Fibroblast of upper back skin (primary cell): ENCODE measurements around the gene EFNA5.

Experiments
- DNase-seq: peaks from one replicate; pipeline ENCODE4 v3.0.0-alpha.2; 2013

EFNA5 gene

DNA sequence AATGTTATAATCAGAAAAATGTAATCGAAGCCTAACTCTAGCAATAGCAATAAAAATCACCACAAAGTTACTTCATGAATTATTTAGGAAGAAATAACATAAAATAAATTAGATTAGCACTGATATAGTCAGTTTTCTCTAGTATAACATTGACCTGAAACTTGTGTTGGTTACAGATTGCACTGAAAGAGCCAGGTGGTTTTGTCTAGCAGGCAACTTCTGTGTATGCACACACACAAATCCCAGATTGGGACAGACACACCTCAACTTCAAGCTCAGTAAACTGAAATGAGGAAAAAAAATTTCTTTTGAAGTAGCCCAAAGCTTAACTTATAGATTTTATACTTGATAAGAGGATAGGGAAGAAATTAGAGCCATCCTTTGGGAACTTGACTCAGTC is 129.3 kb downstream of the EFNA5 start:
- DNase-seq = no peak

DNA sequence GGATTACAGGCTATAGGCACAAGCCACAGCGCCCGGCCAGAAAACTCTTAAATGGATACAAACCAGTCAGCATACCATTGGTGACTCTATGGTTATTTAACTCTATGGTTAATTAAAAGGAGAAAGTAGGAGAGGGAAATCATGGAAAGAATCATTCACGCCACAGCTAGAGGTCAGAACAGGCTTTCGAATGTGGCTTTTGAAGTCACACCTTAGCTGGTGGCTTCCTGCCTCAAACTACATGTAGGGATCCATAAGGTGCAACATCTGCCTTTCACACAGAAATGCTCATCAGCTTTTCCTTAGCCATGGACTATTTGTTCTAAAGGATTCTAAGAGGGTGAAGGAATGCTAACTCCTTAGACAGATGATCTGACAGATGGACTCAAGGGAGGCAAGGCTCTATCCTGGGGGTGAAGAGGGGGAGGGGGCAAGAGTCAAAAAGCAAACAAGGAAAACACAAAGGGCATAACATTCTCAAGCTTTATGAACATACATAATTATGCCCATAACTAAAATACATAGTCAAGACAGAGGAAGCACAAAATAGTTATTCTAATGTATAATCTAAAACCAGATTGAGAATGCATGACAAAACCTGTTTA is 130.9 kb downstream of the EFNA5 start:
- DNase-seq = no peak

DNA sequence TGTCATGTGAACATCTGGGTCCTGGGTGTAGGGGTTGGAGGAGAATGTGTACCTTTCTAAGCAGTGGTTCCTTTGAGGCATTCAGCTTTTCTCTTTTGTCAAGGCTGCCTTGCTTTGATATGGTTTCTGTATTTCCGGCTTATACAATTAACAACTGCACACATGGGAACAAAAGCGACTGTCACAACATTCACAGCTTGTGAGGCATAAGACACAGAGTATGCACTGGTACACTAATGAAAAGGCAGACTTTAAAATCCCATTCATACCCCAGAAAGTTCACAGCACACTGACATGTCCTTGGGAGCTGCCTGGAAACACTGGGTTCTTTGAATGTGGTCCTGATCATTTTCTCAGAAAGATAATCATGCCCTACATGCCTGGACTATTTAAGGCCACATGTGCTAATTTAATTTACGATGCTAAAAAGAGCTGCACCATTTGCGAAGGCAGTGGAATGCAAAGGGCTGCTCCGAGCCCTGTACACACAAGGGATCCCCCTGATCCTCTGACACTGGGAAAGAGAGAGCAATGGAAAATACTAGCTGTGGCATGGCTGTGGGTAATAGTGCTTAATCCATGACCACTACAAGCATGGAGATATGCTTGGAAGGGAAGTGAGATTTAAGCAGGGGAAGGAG is 131.8 kb downstream of the EFNA5 start:
- DNase-seq = no peak

DNA sequence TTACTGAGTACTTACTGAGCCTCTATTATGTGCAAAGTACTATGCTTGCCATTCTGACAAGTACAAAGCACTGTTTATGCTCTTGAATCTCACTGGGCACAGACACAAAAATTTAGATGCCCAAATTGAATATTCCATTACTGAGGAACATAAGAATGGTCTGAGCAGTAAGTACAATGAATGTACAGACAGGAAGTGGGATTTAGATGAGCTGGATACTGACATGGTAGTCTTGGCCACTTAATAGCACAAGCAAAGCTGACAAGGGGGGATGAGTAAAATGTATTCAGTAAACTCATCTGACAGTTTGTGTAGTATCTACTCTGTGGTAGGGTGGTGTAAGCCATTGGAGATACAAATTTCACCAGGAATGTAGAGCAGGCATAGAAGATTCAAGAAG is 132.4 kb downstream of the EFNA5 start:
- DNase-seq = peak; percentile 44

DNA sequence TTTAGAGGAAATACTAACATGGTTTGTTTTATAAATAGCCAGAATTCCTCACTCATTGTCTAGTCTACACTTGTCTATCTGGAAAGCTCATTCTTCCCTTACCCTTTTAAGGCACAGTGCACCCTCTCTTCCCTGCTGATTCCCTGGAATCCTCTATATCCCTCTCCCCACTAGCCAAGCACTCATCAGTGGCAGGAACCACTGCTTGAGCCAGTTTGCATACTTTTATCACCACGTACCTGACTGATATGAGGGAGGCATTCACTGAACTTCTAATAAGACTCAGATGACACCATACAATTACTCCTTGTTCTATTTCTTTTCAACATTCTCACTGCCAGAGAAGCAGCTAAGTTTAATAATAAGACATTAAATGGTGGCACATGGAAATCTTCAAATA is 134.9 kb downstream of the EFNA5 start:
- no peak for DNase-seq

DNA sequence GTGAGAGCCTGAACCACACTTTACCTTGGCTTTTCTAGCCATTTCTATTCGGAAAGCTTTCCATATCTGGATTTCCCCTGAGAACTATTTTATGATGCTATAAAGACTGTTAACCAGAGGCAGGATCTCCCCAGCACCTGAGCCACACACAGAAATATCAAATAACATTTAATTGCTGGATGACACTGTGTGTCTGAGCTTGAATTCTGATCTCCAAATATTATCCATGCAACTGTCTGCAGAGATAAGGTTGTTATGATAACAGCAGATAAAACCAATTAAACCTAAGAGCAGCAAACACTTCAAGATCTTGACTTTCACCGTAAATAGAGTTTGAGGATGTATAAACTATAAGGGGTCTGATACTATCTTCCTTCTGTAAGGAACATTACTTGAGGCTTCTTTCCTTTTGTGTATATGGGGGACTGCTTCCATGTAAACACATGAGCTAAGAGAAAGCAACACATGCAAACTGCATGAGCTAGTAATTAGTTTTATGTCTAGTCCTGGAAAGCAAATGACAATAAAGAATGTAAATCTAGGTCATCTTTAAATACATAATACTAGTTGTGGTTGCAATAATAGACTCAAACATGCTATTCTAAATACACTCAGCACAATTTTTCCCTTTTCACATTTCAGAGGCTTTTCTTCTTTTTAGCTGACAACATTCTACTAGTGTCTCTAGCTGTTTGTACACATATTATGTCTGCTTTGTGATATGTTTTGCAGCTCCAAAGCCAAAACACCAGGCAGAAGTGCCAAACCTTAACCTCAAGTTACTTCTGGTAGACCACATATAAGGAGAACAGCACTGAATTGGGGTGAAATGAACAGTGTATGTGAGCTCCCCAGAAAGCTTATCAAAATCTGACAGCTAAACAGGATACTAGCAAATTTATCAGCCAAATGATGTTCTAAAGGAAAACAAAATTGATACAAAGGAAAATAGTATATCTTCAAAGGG is 136.5 kb downstream of the EFNA5 start:
- DNase-seq = no peak

DNA sequence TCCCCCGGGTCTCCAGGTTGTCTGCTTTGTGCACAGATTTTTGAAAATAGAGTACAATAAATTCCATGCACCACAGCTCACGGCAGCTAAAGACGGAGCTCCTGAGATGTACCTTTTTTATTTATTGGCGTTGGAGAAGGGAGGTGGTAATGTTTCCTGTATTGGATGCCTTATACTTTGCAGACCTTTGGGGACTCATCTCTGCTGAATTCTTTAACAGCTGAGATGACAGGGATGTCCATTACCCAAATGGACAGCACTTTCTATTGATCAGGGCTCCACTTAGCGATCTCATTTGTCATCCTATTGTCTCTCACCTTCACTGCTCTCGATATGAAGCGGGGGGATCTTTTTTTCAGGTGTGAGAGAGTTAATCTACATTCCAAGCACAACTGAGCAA is 137.8 kb downstream of the EFNA5 start:
- DNase-seq = no peak

DNA sequence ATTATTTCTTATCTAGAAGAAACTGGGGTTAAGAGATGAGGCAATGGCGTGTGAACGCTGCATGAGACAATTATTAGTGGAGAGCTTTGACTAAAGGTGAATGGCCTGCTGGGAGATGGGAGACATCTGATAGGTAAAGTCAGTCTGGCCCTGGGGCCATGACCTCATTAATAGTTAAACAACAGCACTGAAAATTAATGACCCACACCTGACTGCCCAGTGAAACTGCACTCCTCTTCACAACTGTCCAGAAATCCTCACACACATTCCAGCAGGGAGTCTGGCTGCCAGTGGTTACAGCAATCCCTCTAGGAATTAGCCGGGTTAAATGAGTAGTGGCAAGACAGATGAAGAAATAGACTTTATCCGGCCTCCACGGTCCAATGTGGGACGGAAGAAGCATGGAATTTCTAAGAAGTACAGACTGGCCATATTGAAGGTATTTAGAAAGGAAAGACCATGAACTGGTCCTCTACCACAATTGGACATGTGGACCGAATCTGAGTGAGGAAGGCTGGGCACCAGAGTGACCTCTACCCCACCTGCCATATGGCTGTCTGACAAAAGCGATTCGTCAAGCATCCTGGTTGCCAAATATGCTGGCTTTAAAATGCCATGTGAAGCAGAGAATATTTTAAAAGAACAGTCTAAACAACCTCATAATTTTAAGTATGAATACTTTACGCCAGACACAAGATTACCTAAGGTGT is 138.4 kb downstream of the EFNA5 start:
- DNase-seq = no peak

DNA sequence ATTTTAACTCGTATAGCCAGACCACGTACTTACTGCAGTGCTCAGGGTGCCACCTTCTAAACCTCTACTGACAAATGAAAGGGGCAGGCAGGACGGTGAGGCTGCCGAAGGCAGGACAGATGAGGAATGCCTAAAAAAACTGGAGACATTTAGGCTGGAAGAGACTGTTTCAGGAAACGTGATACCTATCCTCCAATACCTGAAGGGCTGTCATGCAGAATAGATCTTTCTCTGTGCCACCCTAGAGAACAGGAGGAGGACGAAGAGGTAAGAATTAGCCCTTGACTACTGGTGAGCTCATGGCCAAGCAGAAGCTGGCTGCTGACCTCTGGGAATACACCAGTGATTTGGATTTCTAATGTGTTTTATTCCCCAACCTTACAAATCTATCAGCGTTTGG is 139.4 kb downstream of the EFNA5 start:
- no peak for DNase-seq

DNA sequence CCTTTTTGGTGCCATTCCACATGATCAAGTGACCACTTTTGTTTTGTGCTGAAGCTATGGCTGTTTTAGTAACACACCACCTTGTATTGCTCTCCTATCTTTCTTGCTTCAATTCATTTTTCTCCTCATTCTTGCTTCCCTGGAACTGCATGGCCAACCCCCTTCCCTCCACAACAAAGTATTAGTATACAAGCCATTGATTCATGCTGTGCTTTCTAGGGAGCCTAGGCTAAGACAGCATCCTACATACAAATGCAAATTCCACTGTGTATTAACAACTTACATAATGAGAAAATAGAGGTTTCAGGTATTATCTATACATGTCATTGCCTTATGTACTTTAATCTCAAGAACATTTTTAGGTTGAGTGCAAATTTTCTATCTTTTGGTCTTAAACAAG is 141.1 kb downstream of the EFNA5 start:
- no peak for DNase-seq

DNA sequence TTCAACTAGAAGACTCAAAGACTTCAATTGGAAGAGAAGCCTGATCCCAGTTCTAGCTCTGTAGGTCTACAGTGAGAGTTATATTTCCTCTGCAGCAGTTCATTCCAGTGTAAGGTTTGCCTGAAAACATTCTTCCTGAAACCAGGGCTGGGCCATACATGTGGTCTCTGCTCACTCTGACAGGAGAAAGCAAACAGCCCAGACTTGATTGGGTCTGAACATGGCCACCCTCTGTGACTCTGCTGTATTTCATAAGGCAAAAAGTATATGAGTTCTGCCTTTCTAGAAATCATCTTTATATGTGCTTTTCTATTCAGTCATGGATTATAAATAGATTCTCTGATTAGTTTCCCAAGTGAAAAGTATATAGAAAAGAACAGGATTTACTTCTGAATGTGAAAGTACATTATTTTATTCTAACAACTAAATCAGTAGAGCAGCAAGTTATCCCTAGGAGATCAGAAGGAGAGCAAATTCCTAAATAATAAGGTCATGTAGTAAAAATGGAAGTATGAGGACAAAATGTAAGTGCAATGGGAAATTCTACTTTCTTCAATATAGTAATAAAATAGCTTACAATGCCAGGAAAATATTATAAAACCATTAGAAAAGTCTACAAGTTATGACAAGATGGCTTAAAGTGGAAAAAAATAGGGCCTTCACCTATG is 144.3 kb downstream of the EFNA5 start:
- no peak for DNase-seq

DNA sequence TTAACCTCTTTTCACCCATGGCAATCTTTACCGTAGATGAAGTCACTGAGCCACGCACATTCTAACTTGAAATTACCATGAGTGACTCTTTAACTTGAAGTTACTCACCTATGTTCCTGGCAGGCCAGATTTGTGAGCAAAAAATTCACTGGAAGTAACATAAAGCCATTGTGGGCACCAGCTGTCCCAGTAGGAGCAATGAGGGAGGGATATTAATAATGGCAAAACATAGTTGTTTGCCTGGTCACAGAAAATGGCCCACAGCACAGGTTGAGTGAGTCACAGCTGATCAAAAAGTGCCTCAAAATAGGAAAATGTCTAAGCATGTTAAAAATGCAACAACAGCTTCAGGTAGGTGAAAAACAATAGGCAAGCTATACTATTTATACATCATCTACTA is 146.6 kb downstream of the EFNA5 start:
- no peak for DNase-seq

DNA sequence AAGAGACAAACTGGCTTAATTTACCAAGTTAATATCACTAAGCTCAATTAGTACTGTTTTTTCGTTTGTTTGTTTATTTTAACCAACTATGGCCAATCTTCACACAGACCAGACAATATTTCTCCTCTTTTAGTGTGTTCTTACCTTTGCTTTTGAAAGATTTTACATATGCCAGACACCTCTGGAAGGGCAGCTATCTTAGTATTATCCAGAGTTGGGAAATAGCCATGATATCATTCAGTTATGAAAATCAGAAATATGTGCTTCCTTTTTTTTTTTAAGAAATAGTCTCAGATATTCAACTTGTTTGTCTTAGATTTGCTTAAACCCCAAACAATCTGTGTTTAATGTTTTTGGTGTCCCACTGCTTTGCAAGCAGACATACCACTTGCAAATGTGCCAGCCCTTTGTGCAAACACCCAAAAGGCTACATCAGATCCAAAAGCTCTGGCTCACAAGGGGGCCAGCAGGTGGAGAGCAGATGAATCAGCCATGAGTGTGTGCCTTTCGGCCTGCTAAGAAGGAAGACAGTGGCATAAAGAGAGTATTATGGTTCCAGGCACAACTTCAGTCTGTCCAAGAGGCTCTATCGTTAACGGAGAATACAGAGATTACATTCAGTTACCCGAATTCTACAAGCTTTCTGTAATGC is 147.6 kb downstream of the EFNA5 start:
- DNase-seq = no peak

DNA sequence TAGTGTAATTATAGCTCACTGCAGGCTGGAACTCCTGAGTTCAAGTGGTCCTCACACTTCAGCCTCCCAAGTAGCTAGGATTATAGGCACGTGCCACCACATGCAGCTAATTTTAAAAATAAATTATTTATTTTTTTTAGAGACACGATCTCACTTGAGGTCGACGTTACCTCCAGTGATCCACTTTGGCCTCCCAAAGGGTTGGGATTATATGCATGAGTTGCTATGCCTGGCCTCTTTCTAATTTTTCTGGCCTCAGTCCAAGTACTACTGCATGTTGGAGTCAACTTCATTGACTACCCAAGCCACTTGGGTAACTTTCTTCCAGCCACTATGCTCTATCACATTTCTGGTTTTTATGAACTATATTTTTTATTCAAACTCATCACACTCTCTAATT is 148.3 kb downstream of the EFNA5 start:
- no peak for DNase-seq

DNA sequence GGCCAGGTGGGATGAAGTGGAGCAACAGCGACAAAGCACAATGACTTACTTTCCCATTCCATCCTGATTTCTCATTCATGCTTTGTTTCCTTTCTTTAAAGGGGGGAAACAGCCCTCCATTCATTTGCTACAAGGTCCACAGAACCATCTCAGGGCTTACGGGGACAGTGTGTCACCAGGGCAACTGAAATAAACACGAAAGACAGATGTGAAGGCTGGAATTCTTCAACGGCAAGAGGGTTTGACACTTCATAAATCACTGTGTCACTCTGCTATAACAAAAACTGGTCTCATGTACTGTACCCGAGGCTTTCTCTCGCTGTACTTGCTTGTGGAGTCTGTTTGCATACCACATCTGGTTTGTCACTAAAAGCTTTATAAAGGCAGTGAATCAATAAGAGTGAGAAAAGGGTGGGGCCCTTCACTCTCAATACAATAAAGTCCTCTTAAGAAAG is 150.8 kb downstream of the EFNA5 start:
- no peak for DNase-seq

DNA sequence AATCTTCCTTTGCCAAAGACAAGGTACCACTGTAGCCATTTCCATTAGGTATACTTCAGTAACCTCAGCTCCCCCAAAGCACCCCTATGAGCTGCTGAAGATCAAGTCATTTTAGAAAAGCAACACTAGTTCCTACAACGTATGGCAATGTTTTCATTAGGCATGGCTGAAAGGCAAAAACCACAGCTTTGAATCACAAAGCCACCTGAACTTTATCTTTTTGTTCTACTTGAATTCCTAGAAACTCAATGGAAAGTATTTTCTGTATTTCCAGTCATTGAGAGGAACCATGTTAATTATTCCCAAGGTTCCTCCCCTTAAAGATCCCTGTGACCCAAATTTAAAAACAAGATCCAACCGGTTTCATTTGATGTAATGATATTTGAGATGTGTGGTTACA is 152.1 kb downstream of the EFNA5 start:
- DNase-seq = no peak

DNA sequence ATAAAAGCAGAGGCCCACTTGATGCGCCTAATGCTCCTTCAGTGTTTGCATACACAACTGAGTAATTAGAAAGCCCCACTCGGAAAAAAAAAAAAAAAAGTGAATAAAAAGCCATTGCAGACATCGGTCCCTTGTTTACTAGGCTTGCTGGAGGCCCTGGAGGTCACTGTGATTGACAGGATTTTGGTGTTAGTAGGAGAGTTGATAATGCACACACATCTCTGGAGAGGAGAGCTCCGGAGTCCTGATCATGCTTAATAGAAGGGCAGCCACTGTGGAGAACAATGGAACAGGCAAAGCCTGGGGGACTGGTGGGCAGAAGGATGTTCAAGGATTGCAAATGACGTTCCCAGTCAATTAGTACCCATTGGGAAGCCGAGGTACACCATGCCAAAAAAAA is 152.5 kb downstream of the EFNA5 start:
- no peak for DNase-seq

DNA sequence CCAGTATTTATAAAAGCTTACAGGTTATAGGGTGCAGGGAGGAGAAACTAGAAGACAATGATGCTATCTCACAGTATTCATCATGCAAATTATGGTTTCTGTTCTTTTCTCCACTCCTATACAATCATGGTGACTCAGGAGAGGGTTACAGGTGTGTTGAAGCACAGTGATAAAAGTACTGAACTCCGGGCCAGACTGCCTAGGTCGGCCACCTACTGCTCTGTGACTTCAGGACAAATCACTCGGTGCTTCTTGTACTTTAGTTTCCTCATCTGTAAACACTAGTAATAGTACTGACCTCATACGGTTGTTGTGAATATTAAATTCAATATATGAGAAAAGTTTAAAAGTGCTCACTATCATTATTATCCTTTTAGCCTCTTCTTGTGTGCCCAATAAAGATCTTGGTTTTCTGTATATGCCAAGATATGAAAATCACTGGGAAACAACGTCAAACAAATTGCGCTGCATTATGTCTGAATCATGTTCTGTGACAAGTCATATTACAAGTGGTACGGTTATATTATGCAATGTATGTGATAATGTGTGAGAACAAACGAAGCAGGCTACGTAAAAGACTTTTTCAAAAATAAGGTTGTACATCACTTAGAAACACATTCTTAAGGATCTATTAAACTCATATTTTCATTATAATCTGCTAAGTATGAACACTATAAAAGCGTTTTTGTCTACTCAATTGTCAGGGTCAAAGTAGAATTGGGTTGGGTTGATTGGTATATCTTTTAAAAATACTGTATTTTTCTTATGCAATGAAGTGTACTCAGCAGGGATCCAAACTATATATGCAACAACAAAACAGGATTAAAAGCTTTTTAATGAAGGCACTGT is 153.3 kb downstream of the EFNA5 start:
- no peak for DNase-seq

DNA sequence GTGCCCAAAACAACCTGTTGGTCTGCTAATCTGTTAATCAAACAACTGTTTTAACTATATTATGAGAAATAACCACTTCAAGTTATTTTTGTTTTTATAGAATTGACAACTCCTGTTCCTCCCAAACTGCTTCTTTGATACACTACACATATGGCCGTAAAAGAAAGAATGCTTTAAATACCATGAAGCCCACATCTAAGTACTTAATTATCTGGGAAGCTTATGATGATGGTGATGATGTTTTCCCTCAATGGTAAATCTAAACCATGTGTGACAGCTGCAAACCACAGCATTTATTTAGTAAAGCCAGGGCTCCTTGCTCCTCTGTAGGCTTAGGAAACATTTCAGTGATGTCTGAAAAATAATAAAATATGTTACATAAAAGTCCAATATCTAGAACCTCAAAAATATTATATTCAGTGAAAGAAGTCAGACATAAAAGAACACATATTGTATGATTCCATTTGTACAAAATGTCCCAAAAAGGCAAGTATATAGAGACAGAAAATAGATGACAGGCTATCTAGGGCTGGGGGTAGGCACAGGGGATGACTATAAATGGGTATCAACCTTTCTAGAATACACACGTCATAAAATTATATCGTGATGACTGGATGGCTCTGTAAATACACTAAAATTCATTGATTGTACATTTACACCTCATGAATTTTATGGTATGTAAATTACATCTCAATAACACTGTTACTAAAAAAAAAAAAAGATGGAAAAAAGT is 154.1 kb downstream of the EFNA5 start:
- peak; percentile 81 for DNase-seq

DNA sequence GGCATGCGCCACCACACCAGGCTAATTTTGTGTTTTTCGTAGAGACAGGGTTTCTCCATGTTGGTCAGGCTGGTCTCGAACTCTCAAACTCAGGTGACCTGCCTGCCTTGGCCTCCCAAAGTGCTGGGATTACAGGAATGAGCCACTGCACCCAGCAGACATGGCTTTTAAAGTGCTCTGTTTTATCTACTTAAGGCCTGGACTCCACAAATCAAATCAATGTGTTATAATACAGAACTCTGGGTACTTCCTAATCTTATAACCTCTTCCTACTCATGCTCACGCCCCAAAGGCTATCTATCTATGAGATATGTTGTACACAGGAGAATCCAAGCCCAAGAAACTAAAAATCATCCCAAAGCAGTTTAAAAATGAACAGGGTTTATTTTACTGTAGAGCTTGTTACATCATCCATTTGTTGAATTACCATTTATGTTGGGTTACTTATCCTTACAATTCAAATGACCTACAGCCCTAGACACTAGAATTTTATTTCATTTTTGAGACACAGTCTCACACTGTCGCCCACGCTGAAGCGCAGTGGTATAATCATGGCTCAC is 155.1 kb downstream of the EFNA5 start:
- DNase-seq = no peak
